Measurements from ENCODE around the gene RABEP2.

Gene RABEP2

GRCh38 chr16:28865001-28865688 is 59.9 kb downstream of the RABEP2 start:
- TF ChIP-seq CTCF (IDR thresholded peaks at IDR 0.05; ENCODE audit: borderline replicate concordance, insufficient read depth, low read depth, low read length), result no peak
- no peak overlapping the region for H3K4me3 ChIP-seq (ENCODE audit: low read depth, low read length)

DNA sequence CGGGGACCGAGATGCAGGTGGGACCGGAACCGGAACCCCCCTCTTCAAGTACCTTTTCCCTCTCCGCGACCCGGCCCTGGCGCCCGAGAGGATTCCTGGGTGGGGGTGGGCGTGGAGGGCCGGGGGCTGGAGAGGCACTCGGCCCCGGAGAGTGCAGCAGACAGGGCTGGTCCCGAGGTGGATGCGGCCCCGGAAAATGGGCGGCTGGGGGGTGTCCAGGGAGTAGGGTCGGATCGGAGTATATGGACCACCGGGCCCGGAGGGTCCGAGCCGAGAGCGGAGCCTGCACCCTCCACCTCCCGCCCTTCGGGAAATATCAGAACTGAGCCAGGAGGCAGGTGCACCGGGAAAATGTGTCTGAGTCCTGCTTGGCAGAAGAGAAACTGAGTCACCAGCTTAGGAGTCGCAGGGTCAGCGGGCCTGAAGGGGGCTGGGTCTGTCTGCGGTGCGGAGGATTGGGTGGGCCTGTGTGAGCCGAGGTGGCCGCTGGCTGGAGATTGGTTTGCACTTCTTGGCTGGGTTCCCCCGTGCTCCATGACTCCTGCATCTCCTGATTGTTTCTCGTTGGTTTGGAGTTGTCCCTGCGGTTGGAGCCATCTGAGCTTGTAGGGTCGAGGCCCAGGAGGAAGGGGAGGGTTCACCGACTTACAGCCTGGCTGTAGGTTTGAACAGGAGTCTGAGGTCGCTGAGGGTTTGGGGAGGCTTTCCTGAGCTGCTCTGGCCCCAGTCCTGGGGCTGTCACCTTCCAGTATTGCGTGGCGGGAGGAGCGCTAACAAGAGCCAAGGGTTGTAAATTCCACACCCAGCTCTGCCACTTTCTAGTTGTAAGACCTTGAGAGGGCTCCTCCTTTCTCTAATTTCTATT is 60.9 kb downstream of the RABEP2 start:
- no peak for TF ChIP-seq CTCF (IDR thresholded peaks at IDR 0.05; ENCODE audit: borderline replicate concordance, insufficient read depth, low read depth, low read length)
- peak overlapping the region; percentile 63 for H3K4me3 ChIP-seq (ENCODE audit: low read depth, low read length)

GRCh38 chr16:28859326-28859725 is 65.7 kb downstream of the RABEP2 start:
- TF ChIP-seq CTCF (IDR thresholded peaks at IDR 0.05; ENCODE audit: borderline replicate concordance, insufficient read depth, low read depth, low read length), result no peak
- H3K4me3 ChIP-seq (ENCODE audit: low read depth, low read length), result no peak overlapping the region

- no peak overlapping the region for H3K4me3 ChIP-seq (ENCODE audit: low read depth, low read length)
- TF ChIP-seq CTCF (IDR thresholded peaks at IDR 0.05; ENCODE audit: borderline replicate concordance, insufficient read depth, low read depth, low read length), result no peak
Measured at GRCh38 chr16:28858421-28858820, 66.6 kb downstream of the RABEP2 start.
